Stimulated activated CD8-positive, alpha-beta memory T cell treated with anti-CD3 and anti-CD28 coated beads, Interleukin-7, amount 100 ng/mL, for 48 hours (primary cell): ENCODE results near the gene KPNA3.
"Not testable (repeated sequence)": the region's sequence is repeated elsewhere in the genome, so short reads cannot be mapped to it uniquely, and the experiment has no call there.

ENCODE experiments used
- DNase-seq, 2 donors: peaks; one replicate each; pipeline ENCODE4 v3.0.0-alpha.2; 2020; ENCODE audit warnings: low read depth in 1 of 2; ENCODE audit errors: extremely low read depth in 1 of 2

KPNA3 gene

DNA sequence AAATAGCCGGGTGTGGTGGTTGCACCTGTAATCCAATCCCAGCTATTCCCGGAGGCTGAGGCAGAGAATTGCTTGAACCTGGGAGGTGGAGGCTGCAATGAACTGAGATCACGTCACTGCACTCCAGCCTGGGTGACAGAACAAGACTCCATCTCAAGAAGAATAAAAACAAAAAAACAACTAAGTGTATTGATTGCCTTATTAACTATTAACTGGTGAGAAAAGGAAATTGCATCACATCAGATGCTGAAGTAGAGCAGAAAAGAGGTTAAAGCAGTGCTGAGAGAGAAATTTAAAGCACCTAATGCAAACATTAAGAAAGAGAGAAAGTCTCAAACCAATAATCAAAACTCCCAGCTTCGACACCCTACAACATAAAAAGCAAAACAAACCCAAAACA lies 38.3 kb downstream of the KPNA3 start:
- DNase-seq = no peak

DNA sequence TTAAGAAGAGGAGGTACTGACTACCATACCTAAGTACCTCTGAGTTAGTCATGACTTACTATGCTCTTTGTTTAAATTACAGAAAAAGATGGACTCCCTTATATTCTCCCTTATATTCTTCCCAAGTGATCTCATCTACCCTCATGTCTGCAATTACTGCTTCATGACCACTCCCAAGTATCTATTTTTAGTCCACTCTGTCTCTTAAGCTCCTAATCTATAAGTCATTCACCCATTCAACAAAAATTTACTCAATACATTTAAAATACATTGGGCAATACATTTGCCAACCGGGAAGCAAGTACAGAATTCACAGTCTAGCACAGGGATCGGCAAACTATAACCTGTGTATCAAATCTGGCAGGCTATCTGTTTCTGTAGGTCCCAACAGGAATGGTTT lies 42.6 kb downstream of the KPNA3 start:
- no peak for DNase-seq

DNA sequence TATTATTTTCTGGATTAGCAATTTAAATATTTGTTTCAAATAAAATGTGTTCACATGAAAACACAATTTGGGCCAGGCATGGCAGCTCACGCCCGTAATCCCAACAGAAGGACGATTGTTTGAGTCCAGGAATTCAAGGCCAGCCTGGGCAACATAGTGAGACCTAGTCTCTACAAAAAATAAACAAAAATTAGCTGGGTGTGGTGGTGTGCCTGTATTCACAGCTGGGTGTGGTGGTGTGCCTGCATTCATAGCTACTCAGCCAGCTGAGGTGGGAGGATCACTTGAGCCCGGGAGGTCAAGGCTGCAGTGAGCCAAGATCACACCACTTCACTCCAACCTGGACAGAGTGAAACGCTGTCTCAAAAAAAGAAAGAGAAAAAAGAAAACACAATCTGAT lies 46.4 kb downstream of the KPNA3 start:
- no peak for DNase-seq

DNA sequence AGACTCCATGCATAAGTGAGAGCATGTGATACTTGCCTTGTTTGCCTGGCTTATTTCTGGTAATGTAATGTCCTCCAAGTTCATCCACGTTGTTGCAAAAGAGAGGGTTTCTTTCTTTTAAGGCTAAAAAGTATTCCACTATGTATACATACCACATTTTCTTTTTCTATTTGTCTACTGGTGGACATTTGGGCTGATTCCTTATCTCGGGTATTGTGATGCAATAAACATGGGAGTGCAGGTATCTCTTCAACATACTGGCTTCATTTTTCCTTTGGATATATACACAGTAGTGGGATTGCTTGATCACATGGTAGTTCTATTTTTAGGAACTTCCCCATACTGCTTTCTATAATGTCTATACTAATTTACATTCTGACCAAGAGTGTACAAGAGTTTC lies 51.6 kb downstream of the KPNA3 start:
- DNase-seq = no peak

DNA sequence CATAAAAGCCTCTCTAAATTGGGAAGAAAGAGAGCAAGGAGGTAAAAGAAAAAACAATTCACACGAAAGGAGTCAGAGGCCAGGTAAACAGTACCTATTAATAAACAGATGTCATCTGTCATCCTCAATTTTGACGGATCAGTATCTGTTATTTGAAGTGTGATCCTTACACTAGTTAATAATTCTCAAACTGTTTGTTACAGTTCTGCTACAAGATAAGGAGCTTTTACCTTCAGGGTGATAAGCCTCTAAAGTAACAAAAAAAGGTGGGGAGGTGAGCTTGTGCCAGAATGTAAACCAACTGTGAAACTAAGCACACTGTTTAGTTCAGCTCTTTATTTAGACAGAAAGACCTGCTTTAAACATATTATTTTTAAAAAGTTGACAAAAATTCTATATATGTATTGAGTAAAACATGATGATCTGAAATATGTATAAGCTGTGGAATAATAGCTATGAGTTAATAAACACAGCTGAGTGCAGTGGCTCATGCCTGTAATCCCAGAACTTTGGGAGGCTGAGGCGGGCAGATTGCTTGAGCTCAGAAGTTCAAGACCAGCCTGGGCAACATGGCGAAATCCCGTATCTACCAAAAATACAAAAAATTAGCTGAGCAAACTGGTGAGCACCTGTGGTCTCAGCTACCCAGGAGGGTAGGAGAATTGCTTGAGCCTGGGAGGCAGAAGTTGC lies 52.8 kb downstream of the KPNA3 start:
- DNase-seq = no peak

DNA sequence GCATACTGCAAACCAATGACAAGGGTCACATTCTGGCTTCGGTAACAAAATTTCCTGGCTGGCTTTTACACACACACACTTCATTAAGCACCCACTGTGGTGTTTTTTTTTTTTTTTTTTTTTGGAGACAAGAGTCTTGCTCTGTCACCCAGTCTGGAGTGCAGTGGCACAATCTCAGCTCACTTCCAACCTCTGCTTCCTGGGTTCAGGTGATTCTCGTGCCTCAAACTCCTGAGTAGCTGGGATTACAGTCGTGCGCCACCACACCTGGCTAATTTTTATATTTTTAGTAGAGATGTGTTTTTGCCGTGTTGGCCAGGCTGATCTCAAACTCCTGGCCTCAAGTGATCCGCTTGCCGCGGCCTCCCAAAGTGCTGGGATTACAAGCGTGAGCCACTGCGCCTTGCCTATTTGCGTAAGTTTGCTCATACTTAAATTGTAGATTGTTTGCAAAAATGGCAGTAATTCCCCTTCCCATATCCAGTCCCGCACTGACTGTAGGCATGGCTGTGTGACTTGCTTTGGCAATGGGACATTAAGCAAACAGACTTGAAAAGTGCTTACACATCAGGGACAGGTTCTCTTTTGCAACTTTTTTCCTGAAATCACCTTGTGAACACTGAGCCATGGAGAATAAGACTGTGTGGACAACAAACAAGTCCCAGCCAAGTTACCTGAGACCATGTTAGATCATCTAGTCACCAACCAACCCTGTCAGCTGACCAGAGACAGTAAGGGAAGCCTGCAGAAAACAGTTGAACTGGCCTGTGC lies 59.1 kb downstream of the KPNA3 start:
- DNase-seq = no peak

DNA sequence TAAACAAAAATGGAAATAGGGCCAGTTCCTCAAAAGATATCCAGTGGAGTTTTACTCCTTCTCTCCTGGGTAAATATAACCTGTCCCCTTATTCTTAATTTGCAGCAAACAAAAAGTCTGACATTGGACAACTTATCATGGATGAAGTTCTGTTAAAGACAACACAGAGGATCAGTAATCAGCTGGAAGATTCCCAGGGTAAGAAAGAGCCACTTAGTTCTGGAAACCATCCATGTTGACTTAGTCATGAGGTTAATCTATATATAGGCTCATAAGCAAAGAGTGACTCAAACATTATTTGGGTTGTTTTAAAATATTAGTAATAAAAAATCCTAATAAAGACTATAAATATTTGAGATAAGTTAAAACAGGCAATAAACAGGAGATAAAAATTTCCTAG lies 60.7 kb downstream of the KPNA3 start:
- DNase-seq = no peak

DNA sequence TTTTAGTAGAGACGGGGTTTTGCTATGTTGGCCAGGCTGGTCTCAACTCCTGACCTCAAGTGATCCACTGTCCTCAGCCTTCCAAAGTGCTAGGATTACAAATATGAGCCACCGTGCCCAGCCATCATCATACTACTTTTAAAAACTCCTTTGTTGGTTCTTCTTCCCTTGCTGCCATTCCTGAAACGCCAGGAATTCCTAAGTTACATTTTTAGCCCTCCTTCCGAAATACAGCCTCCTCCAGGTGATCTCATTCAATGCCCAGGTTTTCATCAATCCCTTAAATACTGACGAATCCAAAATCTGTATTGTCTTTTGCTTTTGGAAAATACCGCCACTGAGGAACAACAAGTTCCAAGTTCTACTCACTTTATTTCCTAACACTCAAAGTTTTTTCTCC lies 75.9 kb downstream of the KPNA3 start:
- no peak for DNase-seq

DNA sequence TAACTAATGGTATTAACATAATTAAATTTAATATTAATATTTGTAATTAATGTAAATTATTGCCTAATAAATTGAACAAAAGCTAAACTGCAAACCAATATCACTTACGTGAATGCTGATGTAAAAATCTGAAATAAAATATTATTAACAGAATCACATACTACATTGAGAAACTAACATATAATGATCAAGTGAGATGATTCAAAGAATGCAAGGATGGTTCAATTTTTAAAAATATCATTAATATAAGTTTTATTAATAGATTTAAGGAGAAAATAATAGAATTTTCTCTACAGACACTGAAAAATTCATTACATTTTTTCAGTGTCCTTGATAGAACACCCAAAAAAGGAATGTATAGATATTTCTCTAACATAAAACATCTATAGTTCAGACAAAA lies 77.7 kb downstream of the KPNA3 start:
- DNase-seq = no peak

DNA sequence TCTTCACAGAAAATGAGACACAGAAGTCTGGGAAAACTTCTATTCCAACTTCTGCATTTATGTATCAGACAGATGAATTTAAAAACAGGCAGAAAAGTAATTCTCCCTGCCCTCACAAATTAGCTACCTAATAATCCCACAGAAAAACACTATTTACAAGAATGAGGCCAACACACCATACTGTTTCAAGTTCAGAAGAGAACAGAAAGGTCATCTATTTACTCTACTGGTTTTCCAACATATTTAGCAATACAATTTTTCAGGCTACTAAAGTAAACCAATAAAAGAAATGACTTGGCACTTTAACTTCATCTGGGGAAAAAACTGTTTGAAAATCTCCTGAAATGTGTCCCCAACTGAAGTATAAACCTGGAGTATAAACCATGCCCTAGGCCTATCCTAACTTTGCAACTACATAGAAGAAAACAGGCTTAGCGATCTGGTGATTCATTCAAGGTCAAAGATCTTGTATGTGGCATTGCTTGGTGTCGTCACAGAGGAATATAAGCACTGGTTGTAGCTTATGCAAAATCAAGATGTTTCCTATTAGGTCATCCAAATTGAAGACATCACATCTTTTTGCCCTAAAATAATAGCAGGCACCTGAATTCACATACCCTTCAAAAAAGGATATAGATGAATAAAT lies 81.1 kb downstream of the KPNA3 start:
- DNase-seq = no peak

DNA sequence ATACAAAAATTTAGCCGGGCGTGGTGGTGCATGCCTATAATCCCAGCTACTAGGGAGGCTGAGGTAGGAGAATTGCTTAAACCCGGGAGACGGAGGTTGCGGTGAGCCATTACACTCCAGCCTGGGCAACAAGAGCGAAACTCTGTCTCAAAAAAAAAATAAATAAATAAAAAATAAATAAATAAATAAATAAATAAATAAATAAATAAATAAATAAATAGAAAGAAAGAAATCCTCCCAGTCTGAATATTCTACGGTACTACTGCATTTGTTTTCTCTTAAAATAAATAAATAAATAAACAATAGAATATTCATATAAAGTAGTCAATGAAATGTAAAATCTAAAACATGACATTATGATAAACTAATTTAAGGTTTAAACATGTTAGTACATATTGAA lies 88.2 kb downstream of the KPNA3 start:
- DNase-seq = not testable (repeated sequence)

DNA sequence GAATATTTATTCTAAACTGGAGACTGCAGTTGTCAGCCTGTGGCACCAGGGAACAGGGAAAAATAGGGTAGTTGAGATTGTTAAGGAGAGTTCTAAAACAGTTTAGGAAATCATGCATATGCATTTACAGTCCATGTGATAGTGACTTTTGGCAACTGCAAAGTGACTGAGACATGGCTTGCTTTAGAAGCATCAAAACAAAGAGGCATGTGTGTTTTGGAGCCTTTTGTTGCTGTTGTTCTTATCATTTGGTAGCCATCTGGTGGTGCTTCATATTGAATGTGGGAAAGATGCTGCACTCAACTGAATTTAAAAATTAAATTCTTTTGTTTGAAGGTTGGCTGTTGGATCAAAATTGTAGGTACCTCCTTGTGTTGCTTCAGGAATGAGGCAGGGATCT lies 91.0 kb downstream of the KPNA3 start:
- no peak for DNase-seq

DNA sequence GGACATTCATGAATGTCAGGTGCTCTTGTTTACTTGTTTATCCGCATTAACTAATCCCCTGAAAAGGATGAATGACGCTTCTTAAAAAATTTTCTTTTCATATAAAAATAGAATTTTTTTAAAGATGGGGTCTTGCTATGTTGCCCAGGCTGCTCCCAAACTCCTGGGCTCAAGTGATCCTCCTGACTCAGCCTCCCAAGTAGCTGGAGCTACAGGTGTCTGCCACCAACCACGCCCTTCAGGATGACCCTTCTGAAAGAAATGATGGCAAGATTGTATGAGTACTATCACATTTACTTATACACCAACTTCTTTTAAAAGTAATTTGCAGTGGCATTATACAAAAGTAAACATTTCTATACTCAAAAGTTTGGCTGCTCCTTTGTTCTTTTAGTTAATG lies 95.0 kb downstream of the KPNA3 start:
- no peak for DNase-seq

DNA sequence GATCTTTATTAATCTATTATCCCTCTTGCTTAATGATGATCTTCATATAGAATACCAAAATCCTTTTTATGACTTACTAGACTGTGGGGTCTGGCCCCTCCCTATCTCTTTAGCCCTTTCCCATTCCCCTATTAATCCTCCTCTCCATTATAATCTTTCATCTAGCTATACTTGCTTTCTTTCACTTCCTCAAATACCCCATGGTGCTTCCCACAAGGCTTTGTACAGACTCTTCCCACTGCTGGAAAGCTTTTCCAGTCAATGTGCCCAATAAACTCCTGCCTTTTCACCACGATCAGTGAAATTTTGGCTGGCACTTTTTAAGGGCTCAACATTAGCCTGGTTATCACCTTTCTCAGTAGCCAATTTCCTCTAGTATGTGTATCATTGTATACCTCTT lies 98.0 kb downstream of the KPNA3 start:
- DNase-seq = no peak

DNA sequence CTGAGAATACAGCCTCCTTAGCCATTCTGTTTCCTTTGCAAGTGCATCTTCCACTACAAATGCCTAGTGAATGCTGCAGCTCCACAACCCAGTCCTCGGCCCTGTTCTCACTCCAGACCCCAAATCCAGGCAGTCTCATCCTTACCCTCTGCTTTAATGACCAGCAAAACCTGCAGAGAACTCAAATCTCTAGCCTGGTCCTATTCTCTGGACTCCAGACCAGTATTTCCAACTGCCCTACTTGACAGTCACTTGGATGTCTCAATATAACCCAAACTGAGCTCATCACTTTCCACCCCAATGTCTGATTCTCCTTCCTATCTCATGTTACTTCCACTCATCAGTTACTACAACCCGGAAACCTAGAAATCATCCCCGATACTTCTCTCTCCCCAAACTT lies 98.6 kb downstream of the KPNA3 start:
- DNase-seq = no peak

DNA sequence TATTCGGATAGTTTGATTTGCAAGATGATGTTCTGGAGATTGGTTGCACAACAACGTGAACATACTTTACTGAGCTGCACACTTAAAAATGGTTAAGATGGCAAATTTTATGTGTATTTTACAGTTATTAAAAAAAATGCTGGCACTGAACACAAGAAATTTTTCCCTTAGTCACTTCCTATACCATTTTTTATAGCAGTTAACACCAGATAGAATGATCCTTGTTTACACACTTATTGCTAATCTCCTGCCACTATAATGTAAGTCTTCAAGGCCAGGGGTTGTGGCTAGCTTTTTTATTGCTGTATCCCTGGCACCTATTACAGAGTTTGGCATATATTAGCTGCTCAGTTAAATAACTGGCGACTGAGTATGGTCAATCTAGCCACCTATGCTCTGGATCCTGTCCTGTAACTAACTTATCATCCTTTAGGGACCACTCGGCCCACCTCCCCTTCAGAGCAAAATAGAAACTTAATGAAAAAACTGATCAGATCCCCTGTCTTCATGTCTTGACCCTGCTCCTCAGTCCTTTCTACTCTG lies 99.2 kb downstream of the KPNA3 start:
- no peak for DNase-seq

DNA sequence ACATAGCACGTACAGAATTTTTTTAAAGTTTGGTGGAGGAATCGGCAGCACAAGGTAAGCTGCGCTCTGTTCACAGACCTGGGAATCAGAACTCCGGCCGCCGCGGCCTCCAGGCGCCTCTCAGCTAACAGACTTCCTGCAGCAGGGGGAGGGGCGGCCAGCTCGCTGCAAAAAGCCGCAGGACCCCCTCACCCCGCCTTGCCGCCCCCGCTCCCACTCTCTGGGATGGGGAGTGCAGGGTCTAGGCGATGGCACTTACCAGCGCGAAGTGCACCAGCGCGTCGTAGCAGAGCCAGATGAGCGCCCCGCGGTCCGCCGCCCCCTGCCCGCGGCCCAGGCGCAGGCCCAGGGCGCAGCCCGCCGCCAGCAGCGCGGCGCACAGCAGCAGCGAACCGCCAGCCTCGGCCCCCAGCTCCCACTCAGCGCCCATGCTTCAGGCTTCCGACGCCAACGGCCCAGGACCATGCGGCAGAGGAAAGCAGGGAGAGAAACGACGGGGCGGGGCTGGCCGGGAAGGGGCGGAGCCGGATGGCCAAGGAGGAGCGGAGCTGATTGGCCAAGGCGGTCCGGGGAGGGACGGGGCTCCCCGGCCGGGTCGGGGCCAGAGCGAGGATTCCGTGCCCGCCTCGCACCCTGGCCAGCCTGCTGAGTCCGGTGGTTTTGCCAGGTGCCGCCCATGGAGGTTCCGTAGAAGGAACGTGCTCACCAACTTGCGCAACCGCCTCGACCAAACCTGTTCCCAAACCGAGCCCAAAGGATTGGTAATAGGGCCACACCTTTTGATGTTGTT lies 101.3 kb downstream of the KPNA3 start, which contains the start of gene EBPL:
Gene EBPL (minus strand): TSS at position 492 of the 790 bp plus-strand sequence. CDS start 62 bp downstream, at position 430.
- DNase-seq = peak; percentile 80 to 90

DNA sequence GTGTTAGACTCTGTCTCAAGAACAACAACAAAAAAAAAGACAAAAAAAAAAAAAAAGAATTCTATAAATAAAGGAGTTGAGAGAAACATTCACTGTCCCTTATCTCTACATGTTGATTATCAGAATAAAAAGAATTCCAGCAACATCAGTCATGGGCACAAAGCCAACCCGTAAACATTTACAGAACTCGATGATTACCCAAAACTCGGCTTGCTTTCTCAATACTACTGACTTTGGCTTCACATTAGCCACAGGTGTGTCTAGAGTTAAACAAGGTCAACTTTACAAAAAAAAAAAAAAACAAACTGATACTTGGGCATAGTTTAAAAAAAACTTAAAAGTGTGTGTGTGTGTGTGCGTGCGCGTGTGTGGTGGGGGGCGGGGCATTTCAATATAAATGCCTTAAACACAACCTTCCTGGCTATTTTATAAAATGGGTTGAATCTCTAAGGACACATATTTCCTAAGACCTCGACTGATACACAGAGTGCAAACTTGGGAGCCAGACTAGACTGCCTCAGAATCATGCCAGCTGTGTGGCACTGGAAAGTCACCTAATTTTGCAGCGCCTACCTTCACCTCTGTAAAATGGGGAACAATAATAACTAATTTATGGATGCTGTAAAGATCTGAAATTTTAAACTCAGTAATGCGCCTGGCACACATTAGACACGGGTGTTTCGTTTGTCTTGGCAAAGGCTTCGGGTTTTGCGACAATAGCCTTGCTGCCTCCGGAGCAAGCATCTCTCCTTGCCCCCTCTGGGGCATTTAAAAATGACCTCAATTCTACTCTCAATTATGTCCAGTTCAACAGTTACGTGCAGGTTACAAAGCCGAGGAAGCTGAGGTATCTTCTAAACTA lies 102.1 kb downstream of the KPNA3 start:
- no peak for DNase-seq

DNA sequence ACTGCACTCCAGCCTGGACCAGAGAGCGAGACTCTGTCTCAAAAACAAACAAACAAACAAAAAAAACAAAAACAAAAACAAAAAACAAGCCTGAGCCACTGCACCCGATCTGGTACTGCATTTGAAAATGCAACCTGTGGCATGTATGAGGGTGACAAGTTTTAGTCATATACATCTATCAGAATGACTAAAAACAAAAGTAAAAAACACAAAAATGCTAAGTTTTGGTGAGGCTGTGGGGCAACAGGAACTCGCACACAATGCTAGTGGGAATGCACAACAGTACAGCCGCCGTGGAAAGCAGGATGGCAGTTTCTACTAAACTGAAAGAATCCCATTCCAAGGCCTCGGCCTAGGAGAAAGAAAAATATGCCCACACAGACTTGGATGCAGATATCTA lies 109.0 kb downstream of the KPNA3 start:
- DNase-seq = no peak

DNA sequence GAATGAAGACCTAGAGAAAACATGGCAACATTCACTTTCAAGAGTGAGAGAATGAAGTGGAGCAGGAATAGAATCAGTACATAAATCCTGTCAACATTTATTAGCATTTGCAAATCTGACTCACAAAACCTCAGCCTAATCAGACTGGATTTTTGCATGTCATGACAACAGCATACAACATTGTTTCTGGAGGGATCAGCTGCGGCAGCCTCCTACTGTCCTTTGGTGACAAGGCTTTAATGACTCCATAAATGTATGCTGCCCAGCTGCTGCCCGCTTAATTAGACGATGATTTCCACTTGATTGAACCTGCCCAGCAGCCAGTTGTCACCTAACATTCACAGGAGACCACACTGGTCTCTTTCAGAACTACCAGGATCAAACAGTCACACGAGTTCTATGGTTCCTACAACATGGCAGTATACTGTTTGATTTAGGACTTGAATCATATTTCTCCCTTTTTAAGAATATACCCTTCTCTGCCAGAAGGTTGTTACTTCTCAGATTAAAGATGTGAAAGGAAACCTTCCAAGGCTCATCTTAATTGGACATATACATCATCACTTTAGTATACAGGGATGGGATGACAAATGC lies 110.5 kb downstream of the KPNA3 start:
- DNase-seq = no peak
